Femur (tissue), 1 donor: ENCODE results near the gene INPP5B.
A peak's percentile ranks its signal among the peaks of the same experiment; 100 is the strongest.
"Not testable (repeated sequence)": the region's sequence is repeated elsewhere in the genome, so short reads cannot be mapped to it uniquely, and the experiment has no call there.

Experiments
- DNase-seq: peaks from one replicate; pipeline ENCODE4 v3.0.0-alpha.2; 2017

The INPP5B gene

GRCh38 chr1:37946703-37947360 is at the start of gene INPP5B:
TSS of gene INPP5B (minus strand) at chr1:37947053. CDS start at chr1:37946308, 745 bp downstream.
- DNase-seq: peak; percentile 93

- DNase-seq: peak; percentile 97
Observed at GRCh38 chr1:37995751-37996345, 49.0 kb upstream of the INPP5B start.

- no peak for DNase-seq
Observed at GRCh38 chr1:37994886-37995566, 48.2 kb upstream of the INPP5B start.

- DNase-seq: peak; percentile 47
Observed at GRCh38 chr1:37989361-37989930, 42.6 kb upstream of the INPP5B start.

GRCh38 chr1:37987679-37988078 is 40.8 kb upstream of the INPP5B start:
- DNase-seq: no peak

GRCh38 chr1:37983546-37983945 is 36.7 kb upstream of the INPP5B start:
- DNase-seq: no peak

- DNase-seq: no peak
Observed at GRCh38 chr1:37978541-37978940, 31.7 kb upstream of the INPP5B start.

GRCh38 chr1:37975083-37975482 is 28.2 kb upstream of the INPP5B start:
- DNase-seq: not testable (repeated sequence)

GRCh38 chr1:37974567-37974966 is 27.7 kb upstream of the INPP5B start:
- DNase-seq: no peak

- not testable (repeated sequence) for DNase-seq
Observed at GRCh38 chr1:37973684-37974083, 26.8 kb upstream of the INPP5B start.

GRCh38 chr1:37965301-37965700 is 18.4 kb upstream of the INPP5B start:
- no peak for DNase-seq

- DNase-seq: not testable (repeated sequence)
Observed at GRCh38 chr1:37964106-37964505, 17.3 kb upstream of the INPP5B start.

GRCh38 chr1:37958690-37959089 is 11.8 kb upstream of the INPP5B start:
- no peak for DNase-seq

- DNase-seq: no peak
Observed at GRCh38 chr1:37955685-37956084, 8.8 kb upstream of the INPP5B start.

GRCh38 chr1:37954316-37954971 is 7.6 kb upstream of the INPP5B start:
- DNase-seq: no peak

GRCh38 chr1:37952738-37953137 is 5.9 kb upstream of the INPP5B start:
- DNase-seq: no peak

GRCh38 chr1:37951783-37952624 is 5.2 kb upstream of the INPP5B start:
- no peak for DNase-seq

GRCh38 chr1:37951041-37951782 is 4.4 kb upstream of the INPP5B start:
- DNase-seq: no peak

GRCh38 chr1:37949524-37950152 is 2.8 kb upstream of the INPP5B start:
- no peak for DNase-seq

GRCh38 chr1:37948841-37949240 is 2.0 kb upstream of the INPP5B start:
- DNase-seq: no peak

GRCh38 chr1:37948166-37948565 is 1.3 kb upstream of the INPP5B start:
- no peak for DNase-seq
